DOHH2 (cell line): ENCODE data around the gene BASP1.

Experiments
- H3F3A ChIP-seq: fragments of 200-600 bp; sonication (generic), shearing (Covaris generic); 2 replicates; pipeline ENCODE4 v1.6.0; 2016; ENCODE audit warnings: antibody characterized with exemption, mild to moderate bottlenecking; ENCODE audit not compliant: control insufficient read depth, insufficient read depth
- H3K27ac ChIP-seq: fragments of 200-600 bp; sonication (generic); 2 replicates; pipeline ENCODE4 v1.5.1; 2014; ENCODE audit warnings: low read depth, mild to moderate bottlenecking, low read length, moderate library complexity
- H3K27me3 ChIP-seq: fragments of 200-600 bp; sonication (generic); 2 replicates; pipeline ENCODE4 v1.6.1; 2014; ENCODE audit warnings: mild to moderate bottlenecking, low read length, mixed read lengths; ENCODE audit not compliant: control insufficient read depth
- H3K36me3 ChIP-seq: fragments of 200-600 bp; sonication (generic); 2 replicates; pipeline ENCODE4 v1.6.1; 2014; ENCODE audit warnings: mild to moderate bottlenecking, low read length, moderate library complexity, mixed read lengths; ENCODE audit not compliant: control insufficient read depth
- H3K4me1 ChIP-seq: fragments of 200-600 bp; sonication (generic); 2 replicates; pipeline ENCODE4 v1.6.1; 2014; ENCODE audit warnings: mild to moderate bottlenecking, low read length, mixed read lengths; ENCODE audit not compliant: control insufficient read depth
- H3K4me2 ChIP-seq: fragments of 200-600 bp; sonication (generic); 2 replicates; pipeline ENCODE4 v1.6.0; 2014; ENCODE audit warnings: mild to moderate bottlenecking, low read length, moderate library complexity
- H3K4me3 ChIP-seq: fragments of 200-600 bp; sonication (generic); 2 replicates; pipeline ENCODE4 v1.5.1; 2014; ENCODE audit warnings: mild to moderate bottlenecking, low read length, mixed read lengths
- H3K79me2 ChIP-seq: fragments of 200-600 bp; sonication (generic); 2 replicates; pipeline ENCODE4 v1.6.1; 2014; ENCODE audit warnings: mild to moderate bottlenecking, low read length, mixed read lengths; ENCODE audit not compliant: control insufficient read depth
- H3K9me2 ChIP-seq: fragments of 200-600 bp; sonication (generic); replicated peaks from 2 replicates; pipeline ENCODE4 v1.6.1; 2014; ENCODE audit warnings: mild to moderate bottlenecking, low read length, mixed read lengths; ENCODE audit not compliant: control insufficient read depth
- H3K9me3 ChIP-seq: fragments of 200-600 bp; sonication (generic); 2 replicates; pipeline ENCODE4 v1.6.1; 2014; ENCODE audit warnings: antibody characterized with exemption, low read length, mixed read lengths; ENCODE audit not compliant: control insufficient read depth, insufficient read depth
- H4K20me1 ChIP-seq: fragments of 200-600 bp; sonication (generic); 2 replicates; pipeline ENCODE4 v1.6.0; 2014; ENCODE audit warnings: low read depth, mild to moderate bottlenecking, antibody characterized with exemption, low read length, moderate library complexity; ENCODE audit not compliant: control insufficient read depth, insufficient read depth
- EZH2phosphoT487 ChIP-seq: fragments of 200-600 bp; sonication (generic); IDR thresholded peaks from 2 replicates; pipeline ENCODE4 v1.6.1; 2017; ENCODE audit warnings: borderline replicate concordance, mild to moderate bottlenecking, antibody characterized with exemption, low read length, moderate library complexity, mixed read lengths
- TF ChIP-seq, protein P1 (sequence below): fragments of 200-600 bp; sonication (generic); IDR thresholded peaks from one replicate; pipeline ENCODE4 v1.5.1; 2014; ENCODE audit warnings: antibody characterized with exemption, mild to moderate bottlenecking, low read depth, low read length; ENCODE audit not compliant: poor library complexity, severe bottlenecking

The BASP1 gene

GRCh38 chr5:17221843-17222636 lies 4.6 kb downstream of the BASP1 start:
- Histone ChIP-seq H3K27ac (no peak overlapping the region), H3K4me2 (peak overlapping the region; percentile 34), H3F3A (0 out of 2 replicates have a peak, but pooled peaks cover 7% of the 10 kb centered on the region), H3K9me3 (no peaks in the 10 kb centered on the region), H3K79me2 (peaks cover 90% of the 10 kb centered on the region), H3K36me3 (peaks cover 17% of the 10 kb centered on the region), H3K9me2 (no peaks in the 10 kb centered on the region), H3K27me3 (0 out of 2 replicates have a peak, but pooled peaks cover 3% of the 10 kb centered on the region), H4K20me1 (no peaks in the 10 kb centered on the region), H3K4me1 (peaks cover 76% of the 10 kb centered on the region), H3K4me3 (0 out of 2 replicates have a peak overlapping the region, but pooled peaks have one; percentile 4)
- TF ChIP-seq, protein P1, sequence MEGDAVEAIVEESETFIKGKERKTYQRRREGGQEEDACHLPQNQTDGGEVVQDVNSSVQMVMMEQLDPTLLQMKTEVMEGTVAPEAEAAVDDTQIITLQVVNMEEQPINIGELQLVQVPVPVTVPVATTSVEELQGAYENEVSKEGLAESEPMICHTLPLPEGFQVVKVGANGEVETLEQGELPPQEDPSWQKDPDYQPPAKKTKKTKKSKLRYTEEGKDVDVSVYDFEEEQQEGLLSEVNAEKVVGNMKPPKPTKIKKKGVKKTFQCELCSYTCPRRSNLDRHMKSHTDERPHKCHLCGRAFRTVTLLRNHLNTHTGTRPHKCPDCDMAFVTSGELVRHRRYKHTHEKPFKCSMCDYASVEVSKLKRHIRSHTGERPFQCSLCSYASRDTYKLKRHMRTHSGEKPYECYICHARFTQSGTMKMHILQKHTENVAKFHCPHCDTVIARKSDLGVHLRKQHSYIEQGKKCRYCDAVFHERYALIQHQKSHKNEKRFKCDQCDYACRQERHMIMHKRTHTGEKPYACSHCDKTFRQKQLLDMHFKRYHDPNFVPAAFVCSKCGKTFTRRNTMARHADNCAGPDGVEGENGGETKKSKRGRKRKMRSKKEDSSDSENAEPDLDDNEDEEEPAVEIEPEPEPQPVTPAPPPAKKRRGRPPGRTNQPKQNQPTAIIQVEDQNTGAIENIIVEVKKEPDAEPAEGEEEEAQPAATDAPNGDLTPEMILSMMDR = no peak
- no peak for TF ChIP-seq EZH2phosphoT487

- peaks cover 93% of the 10 kb centered on the region for H3K79me2 ChIP-seq
- no peaks in the 10 kb centered on the region for H3K9me2 ChIP-seq
- peaks cover 17% of the 10 kb centered on the region for H3K36me3 ChIP-seq
- H3K27ac ChIP-seq = no peak overlapping the region
- H3K4me1 ChIP-seq = peaks cover 78% of the 10 kb centered on the region
- H3K4me2 ChIP-seq = peak overlapping the region; percentile 34
- no peaks in the 10 kb centered on the region for H4K20me1 ChIP-seq
- H3F3A ChIP-seq = 0 out of 2 replicates have a peak, but pooled peaks cover 7% of the 10 kb centered on the region
- no peak for TF ChIP-seq EZH2phosphoT487
- TF ChIP-seq, protein P1 = no peak
- H3K27me3 ChIP-seq = 0 out of 2 replicates have a peak, but pooled peaks cover 3% of the 10 kb centered on the region
- no peaks in the 10 kb centered on the region for H3K9me3 ChIP-seq
- peak overlapping the region; percentile 12; the same call in 1 of the 2 replicates for H3K4me3 ChIP-seq
Observed at GRCh38 chr5:17222664-17223063, 5.2 kb downstream of the BASP1 start.

GRCh38 chr5:17223367-17224185 lies 6.1 kb downstream of the BASP1 start:
- no peaks in the 10 kb centered on the region for H4K20me1 ChIP-seq
- no peaks in the 10 kb centered on the region for H3K9me3 ChIP-seq
- peaks cover 22% of the 10 kb centered on the region for H3K36me3 ChIP-seq
- H3K4me1 ChIP-seq = peaks cover 87% of the 10 kb centered on the region
- H3K27me3 ChIP-seq = 0 out of 2 replicates have a peak, but pooled peaks cover 3% of the 10 kb centered on the region
- peak overlapping the region; percentile 12; the same call in 1 of the 2 replicates for H3K4me3 ChIP-seq
- H3K4me2 ChIP-seq = peak overlapping the region; percentile 34
- TF ChIP-seq EZH2phosphoT487 = no peak
- TF ChIP-seq, protein P1 = no peak
- no peaks in the 10 kb centered on the region for H3K9me2 ChIP-seq
- H3K27ac ChIP-seq = no peak overlapping the region
- H3F3A ChIP-seq = 0 out of 2 replicates have a peak, but pooled peaks cover 7% of the 10 kb centered on the region
- H3K79me2 ChIP-seq = peaks cover 93% of the 10 kb centered on the region
